ENCODE results near the gene TMTC4. TPM values are rescaled to one million over a fixed set of nuclear protein-coding genes. Genes with fewer than 3 reads are reported as not detected.
"Not testable (repeated sequence)": the region's sequence is repeated elsewhere in the genome, so short reads cannot be mapped to it uniquely, and the experiment has no call there.

The TMTC4 gene
- total RNA-seq, 3 donors from 2014 or later, result 17.2 to 23.3 (median 17.8) TPM

DNA sequence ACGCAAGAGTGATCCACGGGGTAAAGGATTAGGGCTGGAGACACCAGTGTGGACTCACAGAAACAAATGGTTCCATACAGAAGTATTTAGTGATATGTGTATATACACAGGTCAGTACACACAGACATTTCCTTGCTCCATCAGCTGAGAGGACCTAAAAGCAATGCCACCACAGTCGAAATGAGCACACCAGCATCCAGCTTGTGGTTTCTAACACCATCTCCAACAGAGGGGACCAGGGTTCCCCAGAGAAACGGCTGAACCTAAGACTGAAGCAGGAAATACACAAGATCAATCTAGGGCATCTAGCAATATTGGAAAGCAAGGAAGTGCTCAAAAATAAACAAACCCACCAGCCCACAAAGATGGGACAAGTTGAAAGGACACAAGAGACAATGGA lies 93.6 kb downstream of the TMTC4 start:
- intact Hi-C loops (cut with DNase I, micrococcal nuclease), result no loop called here
- Histone ChIP-seq H3K4me1 (ENCODE audit: low read depth) (no peaks in the 10 kb centered on the region), H3K9me3 (no peaks in the 10 kb centered on the region), H3K4me3 (no peak overlapping the region), H3K36me3 (ENCODE audit: low read depth) (no peaks in the 10 kb centered on the region)
- TF ChIP-seq, protein P1, sequence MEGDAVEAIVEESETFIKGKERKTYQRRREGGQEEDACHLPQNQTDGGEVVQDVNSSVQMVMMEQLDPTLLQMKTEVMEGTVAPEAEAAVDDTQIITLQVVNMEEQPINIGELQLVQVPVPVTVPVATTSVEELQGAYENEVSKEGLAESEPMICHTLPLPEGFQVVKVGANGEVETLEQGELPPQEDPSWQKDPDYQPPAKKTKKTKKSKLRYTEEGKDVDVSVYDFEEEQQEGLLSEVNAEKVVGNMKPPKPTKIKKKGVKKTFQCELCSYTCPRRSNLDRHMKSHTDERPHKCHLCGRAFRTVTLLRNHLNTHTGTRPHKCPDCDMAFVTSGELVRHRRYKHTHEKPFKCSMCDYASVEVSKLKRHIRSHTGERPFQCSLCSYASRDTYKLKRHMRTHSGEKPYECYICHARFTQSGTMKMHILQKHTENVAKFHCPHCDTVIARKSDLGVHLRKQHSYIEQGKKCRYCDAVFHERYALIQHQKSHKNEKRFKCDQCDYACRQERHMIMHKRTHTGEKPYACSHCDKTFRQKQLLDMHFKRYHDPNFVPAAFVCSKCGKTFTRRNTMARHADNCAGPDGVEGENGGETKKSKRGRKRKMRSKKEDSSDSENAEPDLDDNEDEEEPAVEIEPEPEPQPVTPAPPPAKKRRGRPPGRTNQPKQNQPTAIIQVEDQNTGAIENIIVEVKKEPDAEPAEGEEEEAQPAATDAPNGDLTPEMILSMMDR (IDR thresholded peaks at IDR 0.05), result no peak
- DNase-seq (no peak), ATAC-seq (no peak)

DNA sequence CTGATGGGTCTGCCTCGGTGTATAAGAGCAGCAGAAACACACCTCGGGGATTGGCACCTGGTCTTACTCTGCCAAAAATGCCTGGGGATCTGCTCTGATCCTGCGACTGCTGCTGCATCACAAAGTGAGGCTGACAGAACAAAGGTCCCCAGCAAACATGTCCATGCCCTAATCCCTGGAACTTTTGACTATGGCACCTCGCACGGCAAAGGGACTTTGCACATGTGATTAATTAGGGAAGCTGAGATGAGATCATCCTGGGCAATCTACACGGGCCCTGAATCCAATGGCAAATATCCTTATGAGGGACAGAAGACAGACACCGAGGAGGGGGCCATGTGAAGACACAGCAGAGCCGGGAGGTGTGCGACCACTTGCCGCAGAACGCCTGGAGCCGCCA lies 94.5 kb downstream of the TMTC4 start:
- no peaks in the 10 kb centered on the region for H3K36me3 ChIP-seq (ENCODE audit: low read depth)
- H3K9me3 ChIP-seq, result no peaks in the 10 kb centered on the region
- H3K4me3 ChIP-seq, result no peak overlapping the region
- ATAC-seq, result no peak
- TF ChIP-seq, protein P1 (IDR thresholded peaks at IDR 0.05), result no peak
- H3K4me1 ChIP-seq (ENCODE audit: low read depth), result no peaks in the 10 kb centered on the region
- intact Hi-C loops (cut with DNase I, micrococcal nuclease), result no loop called here
- no peak for DNase-seq

DNA sequence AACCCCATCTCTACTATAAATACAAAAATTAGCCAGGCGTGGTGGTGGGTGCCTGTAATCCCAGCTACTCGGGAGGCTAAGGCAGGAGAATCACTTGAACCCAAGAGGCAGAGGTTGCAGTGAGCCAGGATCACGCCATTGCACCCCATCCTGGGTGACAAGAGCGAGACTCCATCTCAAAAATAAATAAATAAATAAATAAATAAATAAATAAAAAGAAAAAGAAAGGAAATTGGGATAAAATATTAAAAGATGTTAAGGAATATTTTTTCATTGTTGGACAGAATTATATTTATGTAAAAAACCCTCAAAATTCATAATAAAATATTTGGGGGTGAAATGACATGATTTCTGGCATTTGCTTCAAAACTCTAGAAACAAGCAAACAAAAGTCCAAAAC lies 97.4 kb downstream of the TMTC4 start:
- DNase-seq; H3K9me3 ChIP-seq; intact Hi-C loops (cut with DNase I, micrococcal nuclease); H3K4me1 ChIP-seq (ENCODE audit: low read depth); H3K36me3 ChIP-seq (ENCODE audit: low read depth); ATAC-seq; H3K4me3 ChIP-seq: not testable (repeated sequence)

DNA sequence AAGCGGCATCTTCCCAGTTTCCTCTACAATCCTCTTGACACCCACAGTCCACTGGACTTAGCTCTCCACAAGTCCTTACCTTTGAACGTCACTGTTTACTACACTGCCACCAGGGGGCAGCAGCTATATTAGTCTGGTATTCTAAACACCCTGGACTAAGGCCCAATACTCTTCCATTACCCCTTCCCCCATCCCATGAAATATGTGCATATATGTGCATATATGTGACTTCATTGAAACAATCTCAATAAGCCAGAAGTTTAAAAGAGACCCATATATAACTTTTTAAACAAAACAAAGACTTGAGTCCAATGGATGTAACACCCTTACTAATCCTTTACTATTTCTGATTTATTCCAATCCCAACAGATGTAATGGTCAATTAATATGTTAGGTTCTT lies 101.5 kb downstream of the TMTC4 start:
- ATAC-seq, result peak; percentile 90
- Histone ChIP-seq H3K36me3 (ENCODE audit: low read depth) (no peaks in the 10 kb centered on the region), H3K4me3 (no peak overlapping the region), H3K9me3 (no peaks in the 10 kb centered on the region), H3K4me1 (ENCODE audit: low read depth) (no peaks in the 10 kb centered on the region)
- intact Hi-C loops (cut with DNase I, micrococcal nuclease), result no loop called here
- peak in 2 of 3 donors; percentile 61 to 85 for DNase-seq
- TF ChIP-seq, protein P1 (IDR thresholded peaks at IDR 0.05), result peak; percentile 41

DNA sequence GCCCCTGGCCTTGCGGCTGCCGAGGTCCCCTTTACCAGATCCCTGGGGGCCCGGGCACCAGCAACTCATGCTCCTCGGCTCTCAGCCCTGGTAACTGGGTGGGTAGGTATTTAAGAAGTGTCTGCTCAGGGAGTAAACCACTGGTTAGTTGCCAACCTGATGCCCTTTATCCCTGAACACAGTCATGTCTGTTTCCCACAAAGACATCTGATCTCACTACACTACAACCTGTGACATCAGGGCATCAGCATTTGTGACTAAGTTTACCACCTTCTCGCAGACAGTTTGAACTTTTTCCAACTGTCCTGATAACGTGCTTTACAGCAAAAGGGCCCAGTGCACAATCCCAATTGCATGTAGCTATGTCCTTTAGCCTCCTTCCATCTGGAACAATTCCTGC lies 108.1 kb downstream of the TMTC4 start:
- ATAC-seq, result no peak
- H3K4me1 ChIP-seq (ENCODE audit: low read depth), result no peaks in the 10 kb centered on the region
- TF ChIP-seq, protein P1 (IDR thresholded peaks at IDR 0.05), result no peak
- H3K4me3 ChIP-seq, result no peak overlapping the region
- H3K36me3 ChIP-seq (ENCODE audit: low read depth), result no peaks in the 10 kb centered on the region
- H3K9me3 ChIP-seq, result no peaks in the 10 kb centered on the region
- DNase-seq, result no peak
- intact Hi-C loops (cut with DNase I, micrococcal nuclease), result no loop called here

DNA sequence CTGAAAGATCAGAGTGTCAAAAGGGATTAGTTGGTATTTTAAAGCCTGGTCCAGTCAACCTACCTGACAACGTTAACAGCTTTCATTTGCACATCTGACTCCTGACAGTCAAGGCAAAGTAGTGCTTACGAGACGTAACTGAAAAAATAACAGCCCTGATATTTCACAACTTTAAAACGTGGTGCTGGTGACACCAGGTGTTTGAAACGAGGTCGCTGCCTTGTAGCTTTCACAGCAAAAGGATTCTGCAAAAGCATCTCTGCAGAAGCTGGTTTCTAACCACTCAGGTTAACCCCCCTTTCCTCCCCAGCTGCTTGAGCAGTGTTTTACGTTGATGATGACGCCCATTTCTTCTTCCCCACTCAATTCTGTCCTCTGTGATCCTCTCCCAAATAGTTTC lies 109.3 kb downstream of the TMTC4 start:
- H3K4me1 ChIP-seq (ENCODE audit: low read depth), result no peaks in the 10 kb centered on the region
- no peaks in the 10 kb centered on the region for H3K36me3 ChIP-seq (ENCODE audit: low read depth)
- DNase-seq, result no peak
- H3K4me3 ChIP-seq, result no peak overlapping the region
- TF ChIP-seq, protein P1 (IDR thresholded peaks at IDR 0.05), result no peak
- no peaks in the 10 kb centered on the region for H3K9me3 ChIP-seq
- intact Hi-C loops (cut with DNase I, micrococcal nuclease), result no loop called here
- no peak for ATAC-seq
